ENCODE results near the gene HIVEP2.
A peak's percentile ranks its signal among the peaks of the same experiment; 100 is the strongest.

GRCh38 chr6:142944124-142945048, 590 bp downstream of the HIVEP2 start:
- TF ChIP-seq CTCF (IDR thresholded peaks at IDR 0.05 in 8 of 11, conservative IDR thresholded peaks at IDR 0.05 in 3 of 11), result no peak
- peak in 2 of 3 donors; percentile 64 to 68 for TF ChIP-seq POLR2A (IDR thresholded peaks at IDR 0.05)
- TF ChIP-seq POLR2AphosphoS5 (IDR thresholded peaks at IDR 0.05), result peak; percentile 88 to 93 (median 89)
